ENCODE measurements around the gene MLF2.

GRCh38 chr12:6736754-6737153, 16.2 kb downstream of the MLF2 start:
- no peak for TF ChIP-seq CTCF (IDR thresholded peaks at IDR 0.05)
- TF ChIP-seq POLR2A (IDR thresholded peaks at IDR 0.05) = no peak
